ENCODE results near the gene MIGA1. TPM values are rescaled to one million over a fixed set of nuclear protein-coding genes. Genes with fewer than 3 reads are reported as not detected.

MIGA1 gene
- total RNA-seq, 3 donors from 2014 or later (not counting 1 experiment from before 2014, with no cell fraction given), result 13.6 to 16.9 (median 15.6) TPM

DNA sequence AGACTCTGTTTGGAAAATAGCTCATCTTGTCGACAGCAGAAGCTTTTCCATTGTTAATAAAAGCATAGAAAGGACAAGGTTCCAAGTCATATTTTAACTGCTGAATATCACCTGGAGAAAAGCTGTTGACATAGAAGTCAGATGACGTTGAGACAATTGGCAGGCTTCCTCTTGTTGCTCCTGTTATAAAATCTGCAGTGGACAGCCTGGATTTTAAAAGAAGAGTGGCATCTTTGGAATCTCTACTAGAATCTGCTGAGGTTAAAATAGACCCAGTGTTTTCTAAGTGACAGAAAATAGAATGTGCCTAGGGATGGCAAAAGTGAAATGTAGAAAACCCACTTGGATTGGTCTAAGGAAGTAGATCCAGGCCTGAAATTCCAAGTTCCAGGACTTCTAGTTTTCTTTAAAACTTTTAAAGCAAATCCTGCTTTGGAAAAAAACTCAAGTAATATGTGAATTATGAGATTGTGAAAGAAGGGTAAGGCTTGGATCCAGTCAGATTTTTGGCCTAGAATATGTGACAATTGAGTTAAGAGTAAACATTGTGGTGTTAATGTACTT, 55.4 kb downstream of the MIGA1 start:
- Mint-ChIP-seq H3K9me3 (no peaks in the 10 kb centered on the region), H3K4me1 (peaks cover 10 to 11% of the 10 kb centered on the region in 2 donors), H3K4me3 (no peak overlapping the region), H3K36me3 (no peaks in the 10 kb centered on the region), H3K27me3 (ENCODE audit: low read depth in 2 of 2) (no peaks in the 10 kb centered on the region), H3K27ac (peak overlapping the region in 1 of 2 donors; percentile 42)
- H3K4me3 ChIP-seq (ENCODE audit: low read length), result no peak overlapping the region
- H3K27me3 ChIP-seq (ENCODE audit: control insufficient read depth, insufficient read depth, low read length), result no peaks in the 10 kb centered on the region
- ATAC-seq, result no peak
- TF ChIP-seq, protein P1, sequence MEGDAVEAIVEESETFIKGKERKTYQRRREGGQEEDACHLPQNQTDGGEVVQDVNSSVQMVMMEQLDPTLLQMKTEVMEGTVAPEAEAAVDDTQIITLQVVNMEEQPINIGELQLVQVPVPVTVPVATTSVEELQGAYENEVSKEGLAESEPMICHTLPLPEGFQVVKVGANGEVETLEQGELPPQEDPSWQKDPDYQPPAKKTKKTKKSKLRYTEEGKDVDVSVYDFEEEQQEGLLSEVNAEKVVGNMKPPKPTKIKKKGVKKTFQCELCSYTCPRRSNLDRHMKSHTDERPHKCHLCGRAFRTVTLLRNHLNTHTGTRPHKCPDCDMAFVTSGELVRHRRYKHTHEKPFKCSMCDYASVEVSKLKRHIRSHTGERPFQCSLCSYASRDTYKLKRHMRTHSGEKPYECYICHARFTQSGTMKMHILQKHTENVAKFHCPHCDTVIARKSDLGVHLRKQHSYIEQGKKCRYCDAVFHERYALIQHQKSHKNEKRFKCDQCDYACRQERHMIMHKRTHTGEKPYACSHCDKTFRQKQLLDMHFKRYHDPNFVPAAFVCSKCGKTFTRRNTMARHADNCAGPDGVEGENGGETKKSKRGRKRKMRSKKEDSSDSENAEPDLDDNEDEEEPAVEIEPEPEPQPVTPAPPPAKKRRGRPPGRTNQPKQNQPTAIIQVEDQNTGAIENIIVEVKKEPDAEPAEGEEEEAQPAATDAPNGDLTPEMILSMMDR (IDR thresholded peaks at IDR 0.05), result no peak
- H3K36me3 ChIP-seq (ENCODE audit: control insufficient read depth, insufficient read depth, low read length), result peaks cover 14% of the 10 kb centered on the region
- no peaks in the 10 kb centered on the region for H3K4me1 ChIP-seq (ENCODE audit: control insufficient read depth, insufficient read depth, low read length)
- intact Hi-C loops (cut with micrococcal nuclease), result no loop called here
- WGBS (ENCODE audit: insufficient coverage), result 100% methylated on average over 2 of the region's 2 CpGs
- no peaks in the 10 kb centered on the region for H3K9me3 ChIP-seq (ENCODE audit: control insufficient read depth, insufficient read depth, low read length)
- no peak for DNase-seq
- no peak overlapping the region for H3K27ac ChIP-seq (ENCODE audit: low read length)

DNA sequence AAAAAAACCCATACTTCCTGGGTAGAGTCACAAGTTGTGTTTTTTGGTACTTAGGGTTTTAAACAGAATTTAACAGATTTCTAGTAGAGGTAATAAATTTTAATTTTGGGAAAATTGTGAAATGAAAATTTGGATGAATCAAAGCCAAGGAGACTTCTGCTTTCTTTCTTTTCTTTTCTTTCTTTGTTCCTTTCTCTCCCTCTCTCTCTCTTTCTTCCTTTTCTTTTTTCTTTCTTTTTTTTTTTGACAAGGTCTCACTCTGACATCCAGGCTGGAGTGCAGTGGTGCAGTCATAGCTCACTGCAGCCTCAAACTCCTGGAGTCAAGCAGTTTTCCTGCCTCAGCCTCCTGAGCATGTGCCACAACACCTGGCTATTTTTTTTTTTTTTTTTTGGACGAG, 62.1 kb downstream of the MIGA1 start:
- H3K4me3 Mint-ChIP-seq, result no peak overlapping the region

DNA sequence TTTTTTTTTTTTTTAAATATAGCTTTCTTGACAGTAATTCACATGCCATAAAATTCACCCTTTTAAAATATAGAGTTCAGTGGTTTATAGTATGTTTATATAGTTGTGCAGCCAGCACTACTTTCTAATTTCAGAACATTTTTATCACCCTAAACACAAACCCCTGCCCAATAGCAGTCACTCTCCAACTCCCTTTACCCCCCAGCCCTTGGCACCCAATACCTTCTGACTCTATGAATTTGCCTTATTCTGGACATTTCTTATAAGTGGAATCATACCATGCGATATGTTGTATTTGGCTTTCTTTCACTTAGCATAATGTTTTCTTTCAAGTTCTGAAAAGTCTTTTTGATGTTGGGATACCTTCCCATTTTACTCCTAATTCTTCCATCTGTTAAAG, 66.5 kb downstream of the MIGA1 start:
- no peaks in the 10 kb centered on the region for H3K36me3 Mint-ChIP-seq
- intact Hi-C loops (cut with micrococcal nuclease), result no loop called here
- H3K4me1 Mint-ChIP-seq, result peaks cover 0 to 6% of the 10 kb centered on the region in 2 donors
- H3K27me3 Mint-ChIP-seq (ENCODE audit: low read depth in 2 of 2), result no peaks in the 10 kb centered on the region
- H3K36me3 ChIP-seq (ENCODE audit: control insufficient read depth, insufficient read depth, low read length), result peaks cover 13% of the 10 kb centered on the region
- WGBS (ENCODE audit: insufficient coverage), result 100% methylated on average over 1 of the region's 1 CpG
- TF ChIP-seq, protein P1 (IDR thresholded peaks at IDR 0.05), result no peak
- no peak overlapping the region for H3K27ac ChIP-seq (ENCODE audit: low read length)
- H3K4me1 ChIP-seq (ENCODE audit: control insufficient read depth, insufficient read depth, low read length), result no peaks in the 10 kb centered on the region
- no peaks in the 10 kb centered on the region for H3K9me3 ChIP-seq (ENCODE audit: control insufficient read depth, insufficient read depth, low read length)
- no peak for DNase-seq
- no peak overlapping the region for H3K4me3 Mint-ChIP-seq
- H3K27me3 ChIP-seq (ENCODE audit: control insufficient read depth, insufficient read depth, low read length), result no peaks in the 10 kb centered on the region
- no peak for ATAC-seq
- H3K4me3 ChIP-seq (ENCODE audit: low read length), result no peak overlapping the region
- H3K27ac Mint-ChIP-seq, result no peak overlapping the region
- no peaks in the 10 kb centered on the region for H3K9me3 Mint-ChIP-seq

More for the DNA sequence above, 62.1 kb downstream of the MIGA1 start:
- Histone ChIP-seq H3K9me3 (ENCODE audit: control insufficient read depth, insufficient read depth, low read length) (no peaks in the 10 kb centered on the region), H3K4me3 (ENCODE audit: low read length) (no peak overlapping the region), H3K27me3 (ENCODE audit: control insufficient read depth, insufficient read depth, low read length) (no peaks in the 10 kb centered on the region), H3K4me1 (ENCODE audit: control insufficient read depth, insufficient read depth, low read length) (no peaks in the 10 kb centered on the region), H3K36me3 (ENCODE audit: control insufficient read depth, insufficient read depth, low read length) (peaks cover 19% of the 10 kb centered on the region), H3K27ac (ENCODE audit: low read length) (no peak overlapping the region)
- 100% methylated on average over 1 of the region's 1 CpG for WGBS (ENCODE audit: insufficient coverage)
- H3K9me3 Mint-ChIP-seq, result no peaks in the 10 kb centered on the region
- DNase-seq (no peak), ATAC-seq (no peak)
- intact Hi-C loops (cut with micrococcal nuclease), result no loop called here
- peaks cover 0 to 6% of the 10 kb centered on the region in 2 donors for H3K4me1 Mint-ChIP-seq
- H3K27me3 Mint-ChIP-seq (ENCODE audit: low read depth in 2 of 2), result no peaks in the 10 kb centered on the region
- no peaks in the 10 kb centered on the region for H3K36me3 Mint-ChIP-seq
- TF ChIP-seq, protein P1 (IDR thresholded peaks at IDR 0.05), result no peak
- no peak overlapping the region for H3K27ac Mint-ChIP-seq

DNA sequence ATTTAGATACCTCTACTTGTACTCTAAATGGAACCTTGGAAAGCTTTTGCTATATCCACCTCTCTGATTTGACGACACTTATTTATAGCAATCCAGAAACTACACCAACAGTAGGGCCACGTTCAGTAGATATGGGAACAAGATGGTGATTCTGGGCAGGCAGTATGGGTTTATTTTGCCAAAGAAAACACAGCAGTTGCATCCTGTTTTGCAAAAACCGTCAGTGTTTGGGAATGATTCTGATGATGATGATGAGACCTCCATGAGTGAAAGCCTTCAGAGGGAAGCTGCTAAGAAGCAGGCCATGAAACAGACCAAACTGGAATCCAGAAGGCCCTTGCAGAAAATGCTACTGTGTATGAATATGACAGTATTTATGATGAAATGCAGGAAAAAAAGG, 67.5 kb downstream of the MIGA1 start:
- Mint-ChIP-seq H3K27me3 (ENCODE audit: low read depth in 2 of 2) (no peaks in the 10 kb centered on the region), H3K4me3 (no peak overlapping the region), H3K36me3 (no peaks in the 10 kb centered on the region), H3K9me3 (no peaks in the 10 kb centered on the region), H3K27ac (no peak overlapping the region), H3K4me1 (no peaks in the 10 kb centered on the region)
- H3K27me3 ChIP-seq (ENCODE audit: control insufficient read depth, insufficient read depth, low read length), result no peaks in the 10 kb centered on the region
- H3K36me3 ChIP-seq (ENCODE audit: control insufficient read depth, insufficient read depth, low read length), result peaks cover 13% of the 10 kb centered on the region
- no peak overlapping the region for H3K4me3 ChIP-seq (ENCODE audit: low read length)
- ATAC-seq (no peak), DNase-seq (no peak)
- 90% methylated on average over 3 of the region's 3 CpGs for WGBS (ENCODE audit: insufficient coverage)
- TF ChIP-seq, protein P1 (IDR thresholded peaks at IDR 0.05), result no peak
- no peaks in the 10 kb centered on the region for H3K9me3 ChIP-seq (ENCODE audit: control insufficient read depth, insufficient read depth, low read length)
- H3K27ac ChIP-seq (ENCODE audit: low read length), result no peak overlapping the region
- H3K4me1 ChIP-seq (ENCODE audit: control insufficient read depth, insufficient read depth, low read length), result no peaks in the 10 kb centered on the region
- intact Hi-C loops (cut with micrococcal nuclease), result no loop called here

Measured in natural killer cell (primary cell).